Measurements from ENCODE around the gene SPATA6.

The SPATA6 gene

GRCh38 chr1:48254254-48254653, 217.8 kb downstream of the SPATA6 start:
- DNase-seq (ENCODE audit: low read depth, low spot score), result no peak

DNA sequence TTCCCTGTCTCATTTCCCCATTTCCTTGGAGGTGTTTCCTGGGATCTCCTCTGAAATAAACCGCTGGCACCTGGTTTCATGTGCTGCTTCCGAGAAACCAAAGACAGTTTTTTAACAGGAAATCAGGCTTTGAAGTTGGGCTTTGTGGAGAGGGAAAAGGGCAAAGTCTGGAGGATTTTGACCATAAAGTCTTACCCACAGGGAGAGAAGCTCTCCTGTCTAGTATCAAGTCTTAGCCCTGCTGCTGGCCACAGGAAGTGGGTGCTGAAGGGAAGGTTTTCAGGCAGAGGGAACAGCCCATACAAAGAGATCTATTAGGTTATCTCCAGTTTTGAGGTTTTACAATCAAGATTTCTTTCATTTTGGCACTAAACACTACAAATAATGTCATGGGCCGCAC, 220.2 kb downstream of the SPATA6 start:
- no peak for DNase-seq (ENCODE audit: low read depth, low spot score)

DNA sequence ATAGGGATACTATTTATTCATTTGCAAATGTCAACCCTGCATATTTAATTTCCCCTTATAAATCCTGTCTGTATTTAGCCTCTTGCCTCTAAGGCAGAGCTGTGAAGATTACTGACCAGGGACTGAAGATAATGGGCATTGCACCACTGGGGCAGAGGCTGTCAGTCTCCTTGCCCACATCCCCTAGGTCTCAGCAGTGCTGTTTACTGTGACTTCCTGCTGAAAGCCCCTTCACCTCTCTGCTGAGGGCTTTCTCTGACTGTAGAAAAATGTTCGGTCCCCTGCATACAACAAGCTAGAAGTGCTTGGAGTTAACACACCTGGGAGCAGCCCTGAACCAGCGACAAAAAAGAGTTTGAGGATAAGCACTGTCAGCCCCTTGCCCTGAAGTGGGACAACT, 220.7 kb downstream of the SPATA6 start:
- DNase-seq (ENCODE audit: low read depth, low spot score), result no peak

DNA sequence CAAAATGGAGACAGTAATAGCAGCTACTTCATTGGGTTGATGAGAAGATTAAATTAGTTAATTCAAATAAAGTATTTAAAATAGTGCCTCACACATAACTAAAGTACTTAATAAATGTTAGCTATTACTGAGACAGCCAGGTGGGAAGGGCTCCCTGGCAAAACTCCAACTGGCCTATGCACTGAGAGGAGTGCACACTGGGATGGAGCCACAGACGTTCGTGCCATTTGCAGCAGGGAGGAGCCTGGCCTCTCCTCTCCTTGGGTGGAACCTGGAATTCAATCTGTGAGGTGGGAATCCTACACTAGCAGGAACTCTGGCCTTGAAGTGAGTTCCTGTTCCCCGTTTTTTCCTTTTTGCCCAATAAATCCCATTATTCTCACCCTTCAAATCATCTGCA, 221.4 kb downstream of the SPATA6 start:
- no peak for DNase-seq (ENCODE audit: low read depth, low spot score)

DNA sequence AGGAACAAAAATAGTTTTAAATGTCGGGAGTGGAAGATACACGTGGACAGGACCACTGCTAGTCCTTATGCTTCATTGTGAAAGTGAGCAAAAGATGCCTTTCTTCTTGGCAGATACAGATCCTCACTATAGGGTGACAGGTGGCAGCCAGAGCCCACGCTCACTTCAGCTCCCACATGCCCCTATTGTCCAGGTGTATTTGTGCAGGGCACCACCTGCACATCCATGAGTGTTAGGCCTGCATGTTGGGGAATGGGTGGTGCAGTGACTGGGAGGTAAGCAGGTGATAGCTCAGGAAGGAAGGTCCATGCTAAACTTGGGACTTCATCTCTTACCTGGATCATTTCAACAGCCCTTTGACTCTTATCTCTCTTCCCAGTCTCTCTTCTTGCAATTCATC, 222.1 kb downstream of the SPATA6 start:
- DNase-seq (ENCODE audit: low read depth, low spot score), result no peak

DNA sequence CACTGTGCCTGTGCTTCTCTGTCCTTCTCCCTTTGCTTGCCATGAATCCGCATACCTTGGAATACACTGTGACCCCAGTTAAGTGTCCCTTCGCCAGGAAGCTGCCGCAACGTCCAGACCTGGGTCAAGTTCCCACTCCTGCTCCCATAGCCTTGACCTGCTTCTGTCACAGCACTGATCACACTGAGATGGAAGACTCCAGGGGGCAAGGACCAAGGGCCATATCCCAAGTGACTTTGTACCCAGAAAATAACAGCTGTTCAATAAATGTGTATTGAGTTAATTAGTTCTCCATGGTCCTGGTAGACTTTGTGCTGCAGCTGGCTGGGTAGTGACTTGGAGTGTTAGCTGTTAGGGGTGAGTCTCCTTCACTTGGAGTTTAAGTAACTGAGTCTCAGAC, 223.6 kb downstream of the SPATA6 start:
- DNase-seq (ENCODE audit: low read depth, low spot score), result no peak

DNA sequence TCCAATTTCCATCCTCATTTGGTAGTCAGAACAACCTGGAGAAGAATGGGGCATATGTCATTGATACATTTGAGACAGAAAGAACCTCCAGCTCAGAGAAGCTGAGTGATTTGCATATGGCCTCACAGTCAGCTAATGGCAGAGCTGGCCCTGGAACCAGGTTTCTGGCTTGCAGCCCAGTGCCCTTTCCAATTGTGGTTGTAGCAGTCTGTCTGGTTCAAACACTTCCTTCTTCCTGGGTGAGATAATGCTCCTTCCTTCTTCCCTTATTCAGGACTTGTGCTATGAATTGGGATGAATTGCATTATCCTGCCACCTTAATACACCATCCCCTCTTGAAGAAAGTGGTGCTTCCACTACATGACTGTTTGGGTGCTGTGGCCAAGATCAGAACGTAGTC, 225.3 kb downstream of the SPATA6 start:
- peak; percentile 63 for DNase-seq (ENCODE audit: low read depth, low spot score)

Data from astrocyte of the hippocampus (primary cell).